Progenitor cell of endocrine pancreas (in vitro differentiated cells): ENCODE results near the gene ITPK1. TPM values are rescaled to one million over a fixed set of nuclear protein-coding genes. Genes with fewer than 3 reads are reported as not detected.
A peak's percentile ranks its signal among the peaks of the same experiment; 100 is the strongest.

Experiments
- DNase-seq: peaks from one replicate; pipeline ENCODE4 v3.0.0; 2021; ENCODE audit warnings: low spot score; ENCODE audit not compliant: unreplicated experiment
- H3K27ac Mint-ChIP-seq: 2 replicates; pipeline ENCODE4 v1.8.0; 2021; ENCODE audit warnings: mild to moderate bottlenecking, moderate library complexity, mixed read lengths
- H3K27me3 Mint-ChIP-seq: 2 replicates; pipeline ENCODE4 v1.8.0; 2021; ENCODE audit warnings: mixed read lengths
- H3K36me3 Mint-ChIP-seq: 2 replicates; pipeline ENCODE4 v1.8.0; 2022; ENCODE audit warnings: mixed read lengths; ENCODE audit not compliant: insufficient read depth
- H3K4me1 Mint-ChIP-seq: 2 replicates; pipeline ENCODE4 v1.8.0; 2021; ENCODE audit warnings: low read depth, mixed read lengths
- H3K4me3 Mint-ChIP-seq: 2 replicates; pipeline ENCODE4 v1.8.0; 2021; ENCODE audit warnings: low read depth, mild to moderate bottlenecking, moderate library complexity, mixed read lengths
- H3K9me3 Mint-ChIP-seq: 2 replicates; pipeline ENCODE4 v1.8.0; 2021; ENCODE audit warnings: low read depth, mixed read lengths
- total RNA-seq: library from RNA; stranded (reverse); gene quantifications from 2 replicates; pipeline ENCODE4 v1.2.1, GENCODE V29; 2021
- TF ChIP-seq, protein P1 (sequence below): fragments of 200-600 bp; sonication (generic); IDR thresholded peaks from one replicate; pipeline ENCODE4 v1.5.0; 2021; ENCODE audit warnings: antibody characterized with exemption, mild to moderate bottlenecking; ENCODE audit not compliant: unreplicated experiment

The ITPK1 gene
- total RNA-seq, 1 donor from 2014 or later, result 72.0 TPM

DNA sequence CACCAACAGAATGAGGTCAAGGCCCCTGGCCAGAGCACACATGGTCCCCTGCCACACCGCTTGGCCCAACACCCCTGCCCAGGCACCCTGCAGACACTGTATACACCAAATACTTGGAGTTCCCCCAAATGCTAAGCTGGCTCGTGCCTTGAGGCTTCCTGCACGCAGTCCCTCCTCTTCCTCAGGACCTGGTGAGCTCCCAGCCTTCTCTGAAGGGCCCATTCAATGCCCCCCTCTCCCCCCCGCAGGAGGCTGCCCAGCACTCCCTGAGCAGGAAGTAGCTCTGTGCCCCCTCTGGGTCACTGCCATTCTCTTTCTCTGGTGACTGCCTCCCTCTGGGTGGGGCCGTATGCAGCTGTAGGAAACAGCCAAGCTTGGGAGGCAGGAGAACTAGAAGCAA is 75.3 kb downstream of the ITPK1 start:
- Mint-ChIP-seq H3K4me3 (no peak overlapping the region), H3K36me3 (no peaks in the 10 kb centered on the region), H3K9me3 (no peaks in the 10 kb centered on the region), H3K4me1 (peaks cover 26% of the 10 kb centered on the region), H3K27ac (peak overlapping the region; percentile 7), H3K27me3 (no peaks in the 10 kb centered on the region)
- DNase-seq, result no peak
- TF ChIP-seq, protein P1, sequence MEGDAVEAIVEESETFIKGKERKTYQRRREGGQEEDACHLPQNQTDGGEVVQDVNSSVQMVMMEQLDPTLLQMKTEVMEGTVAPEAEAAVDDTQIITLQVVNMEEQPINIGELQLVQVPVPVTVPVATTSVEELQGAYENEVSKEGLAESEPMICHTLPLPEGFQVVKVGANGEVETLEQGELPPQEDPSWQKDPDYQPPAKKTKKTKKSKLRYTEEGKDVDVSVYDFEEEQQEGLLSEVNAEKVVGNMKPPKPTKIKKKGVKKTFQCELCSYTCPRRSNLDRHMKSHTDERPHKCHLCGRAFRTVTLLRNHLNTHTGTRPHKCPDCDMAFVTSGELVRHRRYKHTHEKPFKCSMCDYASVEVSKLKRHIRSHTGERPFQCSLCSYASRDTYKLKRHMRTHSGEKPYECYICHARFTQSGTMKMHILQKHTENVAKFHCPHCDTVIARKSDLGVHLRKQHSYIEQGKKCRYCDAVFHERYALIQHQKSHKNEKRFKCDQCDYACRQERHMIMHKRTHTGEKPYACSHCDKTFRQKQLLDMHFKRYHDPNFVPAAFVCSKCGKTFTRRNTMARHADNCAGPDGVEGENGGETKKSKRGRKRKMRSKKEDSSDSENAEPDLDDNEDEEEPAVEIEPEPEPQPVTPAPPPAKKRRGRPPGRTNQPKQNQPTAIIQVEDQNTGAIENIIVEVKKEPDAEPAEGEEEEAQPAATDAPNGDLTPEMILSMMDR, result no peak

DNA sequence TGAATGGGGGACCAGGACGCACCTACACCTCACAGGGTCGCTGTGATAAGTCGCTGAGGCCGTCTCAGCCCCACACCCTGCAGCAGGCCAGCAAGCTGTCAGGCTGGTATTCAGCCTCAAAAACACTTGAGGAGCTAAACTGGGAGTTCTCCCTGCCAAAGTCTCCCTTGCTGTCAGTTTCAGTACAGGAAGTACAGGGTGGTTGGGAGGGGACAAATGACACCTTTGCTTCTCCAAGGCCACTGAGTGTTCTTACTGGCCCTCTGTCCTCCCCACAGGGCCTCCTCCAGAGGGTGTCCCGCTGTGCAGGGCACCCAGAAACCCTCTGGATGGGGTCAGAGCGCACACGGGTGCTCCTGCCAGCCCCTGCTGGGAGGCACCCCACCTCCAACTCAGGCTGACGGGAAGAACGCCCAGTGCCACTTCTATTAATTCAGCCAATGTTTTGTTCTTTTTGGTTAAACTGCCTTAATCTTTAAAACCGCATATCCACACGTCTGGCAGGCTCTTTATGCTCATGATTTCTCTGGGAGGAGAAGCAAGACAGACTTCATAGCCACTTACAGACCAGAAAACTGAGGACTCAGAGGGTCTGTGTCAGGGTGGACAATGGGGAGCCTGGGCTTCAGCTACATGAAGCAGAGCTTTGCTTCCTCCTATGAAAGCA is 75.9 kb downstream of the ITPK1 start:
- Mint-ChIP-seq H3K27ac (no peak overlapping the region), H3K36me3 (no peaks in the 10 kb centered on the region), H3K4me1 (peaks cover 28% of the 10 kb centered on the region), H3K9me3 (no peaks in the 10 kb centered on the region), H3K27me3 (no peaks in the 10 kb centered on the region), H3K4me3 (no peak overlapping the region)
- TF ChIP-seq, protein P1, result no peak
- DNase-seq, result no peak

GRCh38 chr14:93037351-93037750 is 78.4 kb downstream of the ITPK1 start:
- H3K27ac Mint-ChIP-seq, result peak overlapping the region; percentile 10
- DNase-seq, result no peak
- no peaks in the 10 kb centered on the region for H3K36me3 Mint-ChIP-seq
- no peak overlapping the region for H3K4me3 Mint-ChIP-seq
- H3K4me1 Mint-ChIP-seq, result peaks cover 33% of the 10 kb centered on the region
- TF ChIP-seq, protein P1, result no peak
- no peaks in the 10 kb centered on the region for H3K27me3 Mint-ChIP-seq
- H3K9me3 Mint-ChIP-seq, result no peaks in the 10 kb centered on the region

DNA sequence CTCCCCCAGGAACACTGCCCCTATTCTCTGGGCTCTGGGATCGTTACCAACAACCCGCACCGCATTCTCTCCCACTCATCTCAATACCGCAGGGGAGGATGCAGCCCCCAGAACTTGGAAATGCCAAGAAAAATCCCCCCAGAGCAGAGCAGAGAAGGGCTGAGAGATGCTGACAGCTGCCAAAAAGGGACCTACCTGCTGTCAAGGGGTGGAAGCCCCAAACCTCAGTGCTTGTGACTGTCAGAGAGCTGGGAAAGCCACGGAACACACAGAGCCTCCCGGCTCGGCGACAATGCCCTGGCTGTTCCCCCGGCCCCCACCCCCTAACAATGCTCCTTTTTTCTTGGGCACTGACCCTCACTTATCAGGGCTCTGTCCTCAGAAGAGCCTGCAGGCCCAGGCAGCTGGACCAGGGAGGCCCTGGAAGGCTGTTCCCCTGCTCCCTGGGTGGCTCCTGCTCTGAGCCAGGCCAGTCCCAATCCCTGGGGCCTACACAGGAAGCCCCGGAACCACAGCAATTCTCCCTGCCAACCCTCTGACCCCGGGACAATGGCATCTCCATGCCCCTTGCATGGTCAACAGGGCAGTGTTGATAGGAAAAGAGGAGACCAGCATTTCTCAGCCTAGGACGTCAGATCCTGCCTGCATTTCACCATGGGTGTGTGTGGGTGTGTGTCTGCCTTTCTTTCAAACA is 78.9 kb downstream of the ITPK1 start:
- Mint-ChIP-seq H3K27me3 (no peaks in the 10 kb centered on the region), H3K36me3 (no peaks in the 10 kb centered on the region), H3K4me3 (no peak overlapping the region), H3K27ac (peak overlapping the region; percentile 20), H3K4me1 (peaks cover 33% of the 10 kb centered on the region), H3K9me3 (no peaks in the 10 kb centered on the region)
- TF ChIP-seq, protein P1, result no peak
- DNase-seq, result no peak

DNA sequence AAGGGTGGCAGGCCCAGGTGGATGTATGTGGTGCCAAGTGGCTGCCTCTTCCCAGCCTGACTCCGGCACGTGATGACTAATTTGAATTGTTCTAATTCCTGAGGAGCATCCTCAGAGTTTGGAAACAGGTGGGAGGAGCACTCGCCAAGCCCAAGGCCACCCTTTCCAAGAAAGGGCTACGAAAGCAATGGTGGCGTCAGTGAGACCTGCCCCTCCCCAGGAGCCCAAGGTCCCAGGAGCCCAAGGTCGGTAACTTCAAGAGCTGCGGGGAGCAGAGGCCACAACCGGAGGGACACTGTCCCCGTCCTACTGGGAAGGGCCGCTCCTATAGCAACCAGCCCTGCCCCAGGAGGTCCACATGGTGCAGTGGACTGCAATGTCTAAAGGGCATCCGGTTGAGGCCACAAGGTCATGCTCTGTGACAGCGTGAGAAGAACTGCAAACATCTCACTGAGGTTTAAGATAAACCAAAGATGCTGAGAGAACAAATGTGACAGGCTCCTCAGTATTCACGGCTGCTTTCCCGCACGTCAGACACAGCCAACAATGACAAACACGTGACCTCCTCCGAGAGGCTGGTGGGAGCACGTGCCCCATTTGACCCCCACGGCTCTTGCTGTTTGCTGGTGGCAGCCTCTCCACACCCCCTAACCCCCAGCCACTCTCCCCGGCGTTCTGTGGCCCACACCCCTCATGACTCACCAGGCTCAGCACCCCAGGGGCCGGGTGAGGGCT is 79.6 kb downstream of the ITPK1 start:
- H3K36me3 Mint-ChIP-seq, result no peaks in the 10 kb centered on the region
- H3K27ac Mint-ChIP-seq, result peak overlapping the region; percentile 20
- H3K4me3 Mint-ChIP-seq, result no peak overlapping the region
- DNase-seq, result no peak
- H3K27me3 Mint-ChIP-seq, result no peaks in the 10 kb centered on the region
- H3K4me1 Mint-ChIP-seq, result peaks cover 35% of the 10 kb centered on the region
- no peaks in the 10 kb centered on the region for H3K9me3 Mint-ChIP-seq
- TF ChIP-seq, protein P1, result no peak
